Measurements from ENCODE around the gene ING3.

The ING3 gene

GRCh38 chr7:121005996-121006584 lies 55.5 kb downstream of the ING3 start:
- no peak for DNase-seq

GRCh38 chr7:121006711-121007315 lies 56.2 kb downstream of the ING3 start:
- DNase-seq: no peak

- no peak for DNase-seq
Measured at GRCh38 chr7:121008816-121009215, 58.2 kb downstream of the ING3 start.

GRCh38 chr7:121011401-121011800 lies 60.8 kb downstream of the ING3 start:
- DNase-seq: no peak

GRCh38 chr7:121012170-121012874 lies 61.7 kb downstream of the ING3 start:
- DNase-seq: no peak

- no peak for DNase-seq
Measured at GRCh38 chr7:121012919-121013318, 62.3 kb downstream of the ING3 start.

- DNase-seq: no peak
Measured at GRCh38 chr7:121015560-121015959, 65.0 kb downstream of the ING3 start.

DNA sequence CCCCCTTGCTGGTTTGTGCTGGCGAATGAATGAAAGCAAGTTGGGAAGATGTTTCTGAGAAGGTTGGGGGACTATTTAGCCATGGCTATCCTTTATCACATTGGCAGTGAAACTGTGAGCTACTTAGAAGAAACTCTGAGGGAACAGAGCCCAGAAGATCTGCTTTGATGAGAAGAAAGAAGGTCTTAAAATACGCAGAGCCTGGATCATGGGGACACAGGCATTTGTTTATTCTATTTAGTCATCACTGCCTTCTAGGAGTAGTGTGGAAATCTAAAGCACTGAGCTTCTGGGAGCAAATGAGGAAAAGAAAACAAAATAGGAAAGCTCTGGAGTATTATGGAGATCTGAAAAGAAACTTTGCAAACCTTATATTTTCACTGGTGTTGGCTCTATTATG lies 66.4 kb downstream of the ING3 start:
- DNase-seq: no peak

GRCh38 chr7:121017586-121017985 lies 67.0 kb downstream of the ING3 start:
- no peak for DNase-seq

DNA sequence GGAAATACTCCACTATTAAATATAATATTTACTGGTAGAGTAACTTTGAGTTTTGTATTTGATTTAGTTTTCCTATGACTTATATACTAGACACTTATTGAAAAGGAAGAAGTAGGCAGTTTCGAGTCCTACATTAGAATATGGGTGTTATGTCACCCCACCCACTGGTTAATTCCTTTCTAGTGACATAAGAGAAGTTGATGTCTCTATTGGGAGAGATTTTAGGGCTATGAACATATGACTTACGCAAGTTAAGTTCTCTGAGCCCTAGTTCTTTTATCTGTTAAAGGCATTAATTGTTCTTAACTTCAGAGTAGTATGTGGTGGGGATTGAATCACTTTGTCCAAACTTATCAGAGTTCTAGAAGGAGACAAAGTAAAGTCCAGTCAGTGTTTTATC lies 68.4 kb downstream of the ING3 start:
- DNase-seq: no peak

DNA sequence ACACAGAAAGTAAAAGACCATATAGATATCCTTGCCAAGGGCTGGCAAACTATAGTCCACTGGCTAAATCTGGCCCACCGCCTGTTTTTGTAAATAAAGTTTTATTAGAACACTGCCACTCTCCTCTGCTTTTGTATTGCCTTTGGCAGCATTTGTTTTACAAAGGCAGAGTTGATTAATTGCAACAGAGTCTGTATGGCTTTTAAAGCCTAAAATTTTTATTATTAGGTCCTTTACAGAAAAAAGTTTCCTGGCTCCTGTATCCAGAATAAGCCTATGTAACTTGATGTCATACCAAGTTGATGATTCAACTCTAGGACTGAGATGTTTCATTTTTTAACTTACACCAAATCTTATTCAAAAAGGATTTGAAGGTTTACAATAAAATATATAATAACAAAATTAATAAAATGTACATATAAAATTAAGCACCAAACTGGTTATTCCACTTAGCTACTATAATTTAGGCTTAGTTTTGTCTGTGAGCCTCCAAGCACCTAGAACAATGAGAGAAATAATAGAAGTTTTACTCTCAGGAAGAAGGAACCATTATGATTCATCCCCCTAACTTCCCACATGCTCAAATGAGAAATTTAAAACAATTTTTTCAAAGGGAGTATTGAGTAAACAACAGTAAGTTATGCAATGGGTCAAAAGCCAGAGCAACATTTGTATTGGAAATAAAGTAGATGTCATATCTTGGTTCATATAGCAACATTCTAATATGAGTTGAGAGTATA lies 69.8 kb downstream of the ING3 start:
- no peak for DNase-seq

DNA sequence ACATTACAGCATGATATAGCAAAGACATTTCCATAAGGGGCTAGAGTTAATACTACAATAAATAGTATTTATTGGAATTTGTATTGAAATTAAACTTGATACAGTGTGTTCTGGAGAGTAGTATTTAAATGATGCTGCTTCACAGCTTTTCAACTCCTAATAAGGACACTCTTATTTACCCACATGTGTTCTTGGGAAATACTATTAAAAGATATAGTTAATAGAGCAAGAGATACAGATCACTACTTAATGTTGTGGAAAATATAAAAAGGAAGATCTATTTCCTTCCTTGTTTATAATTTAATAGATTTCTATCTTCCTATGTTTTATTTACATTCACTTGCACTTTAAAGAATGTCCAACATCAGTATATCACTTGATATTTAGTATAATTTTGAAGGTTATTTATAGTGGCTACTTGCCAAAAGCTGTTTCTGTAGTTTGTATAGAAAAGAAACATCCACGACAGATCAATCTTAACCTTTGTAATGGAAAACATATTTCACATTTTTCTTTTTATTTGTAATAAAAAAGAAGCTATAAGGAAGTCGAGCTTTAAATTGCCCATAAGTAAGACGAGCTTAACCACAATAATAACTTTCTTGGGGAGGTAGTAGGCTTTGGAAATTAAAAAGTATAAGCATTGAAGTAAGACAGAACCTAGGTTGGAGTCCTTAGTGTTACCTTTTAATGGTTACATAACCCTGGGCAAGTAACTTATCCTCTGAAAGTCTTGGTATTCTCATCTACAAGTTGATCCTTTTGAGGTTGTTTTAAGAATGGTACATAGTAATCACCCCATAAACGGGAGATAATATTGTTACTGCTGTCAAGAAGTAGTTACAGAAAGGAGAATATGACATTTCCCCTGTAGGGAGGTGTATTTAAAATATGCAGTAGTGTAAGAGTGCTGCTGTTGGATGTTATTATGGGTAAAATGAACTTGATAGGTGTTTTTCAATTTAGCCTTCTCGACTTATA lies 70.7 kb downstream of the ING3 start:
- DNase-seq: no peak

DNA sequence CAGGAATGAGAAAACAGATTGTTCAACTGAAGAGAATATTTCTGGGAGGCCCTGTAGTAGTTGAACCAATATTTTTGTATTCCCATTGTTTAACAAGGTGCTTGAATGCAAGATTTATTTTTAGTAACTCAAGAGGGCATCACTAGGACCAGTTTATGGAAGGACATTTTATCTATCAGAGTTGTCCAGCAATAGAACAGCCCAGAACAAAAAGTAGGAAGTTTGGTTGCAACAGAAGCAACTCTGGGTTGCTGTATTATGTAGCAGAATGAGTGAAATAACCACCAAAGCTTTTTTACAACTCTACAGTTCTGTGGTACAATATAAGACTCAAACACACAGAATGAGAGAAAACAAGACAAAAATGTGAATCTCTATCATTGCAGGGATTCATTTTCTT lies 72.6 kb downstream of the ING3 start:
- DNase-seq: no peak

GRCh38 chr7:121023683-121024511 lies 73.3 kb downstream of the ING3 start:
- no peak for DNase-seq

DNA sequence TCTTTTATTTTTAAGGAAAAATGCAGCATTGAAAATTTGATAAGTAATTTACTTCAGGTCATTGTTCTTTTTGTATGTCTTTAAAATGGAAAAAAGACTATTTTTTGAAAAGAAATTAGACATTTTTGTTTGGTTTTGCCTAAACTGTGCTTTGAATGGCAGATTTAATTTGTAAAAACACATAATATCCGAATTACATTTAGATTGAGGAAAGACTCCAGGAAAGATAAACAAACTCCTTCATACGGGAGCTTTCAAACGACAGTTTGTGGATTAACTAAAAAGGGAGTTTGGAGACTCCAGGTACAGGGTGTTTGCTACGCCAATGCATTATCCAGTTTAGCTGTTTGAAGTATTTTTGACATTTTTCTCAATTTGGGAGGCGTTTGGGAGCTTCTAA lies 74.0 kb downstream of the ING3 start:
- no peak for DNase-seq

GRCh38 chr7:121026159-121026558 lies 75.6 kb downstream of the ING3 start:
- no peak for DNase-seq

DNA sequence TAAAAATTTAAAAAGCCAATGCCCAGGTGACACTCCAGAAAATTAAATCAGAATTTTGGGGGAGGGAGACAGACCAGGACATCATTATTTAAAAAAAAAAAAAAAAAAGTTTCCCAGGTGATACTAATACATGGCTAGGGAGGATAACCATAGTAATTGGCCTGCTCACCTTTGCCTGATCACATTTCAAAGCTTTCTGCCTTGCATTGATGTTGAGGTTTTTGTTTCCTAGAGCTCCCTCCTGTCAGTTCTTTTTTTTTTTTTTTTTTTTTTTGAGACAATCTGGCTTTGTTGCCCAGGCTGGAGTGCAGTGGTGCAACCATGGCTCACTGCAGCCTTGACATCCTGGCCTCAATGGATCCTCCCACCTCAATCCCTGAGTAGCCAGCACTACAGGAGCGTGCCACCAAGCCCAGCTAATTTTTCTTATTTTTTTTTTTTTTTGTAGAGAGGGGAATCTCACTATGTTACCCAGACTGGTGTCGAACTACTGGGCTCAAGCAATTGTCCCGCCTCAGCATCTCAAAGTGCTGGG lies 76.1 kb downstream of the ING3 start:
- no peak for DNase-seq

Data from CD4-positive, alpha-beta T cell treated with Interferon gamma for 1 hour (primary cell).